GM19372 (cell line): ENCODE results near the gene AOAH.
A peak's percentile ranks its signal among the peaks of the same experiment; 100 is the strongest.
"Not testable (repeated sequence)": the region's sequence is repeated elsewhere in the genome, so short reads cannot be mapped to it uniquely, and the experiment has no call there.

Experiments
- ATAC-seq: cut with Tn5 transposase; IDR thresholded peaks from one replicate; pipeline ENCODE4 v1.9.1; 2021; ENCODE audit warnings: mild to moderate bottlenecking, low read depth, moderate library complexity; ENCODE audit not compliant: unreplicated experiment

AOAH gene

DNA sequence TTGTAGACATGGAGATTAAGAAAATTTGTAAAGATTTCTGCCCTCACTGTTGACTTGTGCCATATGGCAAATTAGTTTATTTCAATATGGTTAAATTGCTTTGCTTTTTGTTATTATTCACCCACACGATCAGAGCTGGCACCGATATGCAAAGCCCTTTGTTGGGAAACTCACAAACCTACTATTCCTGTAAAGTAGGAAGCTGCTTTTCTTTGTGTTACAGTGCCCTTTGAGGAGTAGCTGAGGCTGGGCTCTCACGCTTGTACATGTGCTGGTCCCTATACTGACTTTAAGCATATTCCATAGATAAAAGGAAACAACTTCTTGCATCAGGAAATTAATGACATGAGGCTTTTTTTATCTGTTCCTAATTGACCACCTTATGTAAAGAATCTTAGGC lies 17.6 kb upstream of the AOAH start:
- no peak for ATAC-seq

DNA sequence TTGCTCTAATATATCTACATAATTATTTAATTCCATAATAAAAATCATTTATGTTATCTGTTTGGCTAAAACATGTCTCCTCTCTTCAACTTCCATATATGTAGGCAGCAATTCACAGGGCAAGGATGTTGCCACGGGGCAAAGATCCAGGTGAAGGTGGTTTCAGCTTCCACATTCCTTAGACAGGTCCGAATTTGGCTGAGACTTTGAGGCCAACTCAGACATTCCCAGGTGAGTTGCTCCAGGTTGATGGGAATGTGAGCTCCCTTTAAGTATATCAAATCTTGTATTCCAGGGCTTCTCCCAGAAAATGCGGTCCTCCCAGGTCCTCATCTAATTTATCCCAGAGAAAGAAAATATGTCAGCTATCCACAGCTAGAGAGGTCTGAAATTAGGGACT lies 15.1 kb upstream of the AOAH start:
- ATAC-seq: no peak

DNA sequence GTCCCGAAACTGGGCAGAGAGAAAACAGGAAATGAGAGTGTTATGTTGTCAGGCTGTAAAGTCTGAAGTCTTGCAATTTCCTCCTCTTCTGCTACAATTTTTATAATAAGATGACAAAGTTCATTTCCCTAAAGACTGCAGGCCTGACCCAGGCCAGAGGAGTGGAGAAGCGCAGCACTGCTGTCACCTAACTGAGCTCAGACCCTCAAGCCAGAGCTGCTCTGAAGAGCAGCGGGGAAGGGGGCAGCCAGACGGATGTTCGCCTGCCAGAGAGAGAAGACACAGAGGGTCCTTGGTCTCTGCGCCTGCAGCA lies 12.6 kb upstream of the AOAH start:
- ATAC-seq: peak; percentile 84

DNA sequence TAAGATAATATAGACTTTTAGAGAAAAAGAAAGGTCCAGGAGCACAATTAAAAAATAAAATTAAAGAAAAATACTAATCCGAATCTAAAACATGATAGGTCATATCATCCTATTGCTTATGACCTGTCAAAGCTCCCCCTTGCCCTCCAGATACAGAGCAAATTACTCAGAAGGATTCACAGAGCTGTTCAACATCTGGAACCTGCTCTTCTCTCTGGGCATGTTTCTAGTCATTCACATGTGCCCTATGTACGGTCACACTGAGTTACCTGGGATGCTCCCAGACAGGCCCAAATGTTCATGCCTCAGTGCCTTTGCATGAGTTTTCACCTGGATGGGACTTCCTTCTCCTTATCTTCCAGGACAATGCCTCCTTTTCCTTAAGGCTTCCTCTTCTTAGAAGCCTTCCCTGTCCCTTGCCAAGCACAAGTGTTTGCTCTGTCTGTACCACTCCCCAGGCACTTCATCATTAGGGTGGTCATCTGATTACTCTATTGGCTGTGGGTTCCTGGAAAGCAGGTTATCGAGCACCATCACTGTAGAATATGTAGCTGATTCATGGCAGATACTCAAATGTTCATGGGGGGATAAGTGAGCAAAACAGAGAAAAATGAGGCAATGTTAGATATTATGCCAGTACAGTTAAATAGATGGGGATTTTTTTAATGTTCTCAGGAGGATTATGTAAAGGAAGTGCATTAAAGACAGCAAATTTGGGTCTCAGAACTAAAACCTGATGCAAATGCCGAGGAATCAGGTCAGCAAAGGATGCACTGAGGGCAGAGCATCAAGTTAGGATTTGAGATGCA lies 12.0 kb upstream of the AOAH start:
- ATAC-seq: no peak

DNA sequence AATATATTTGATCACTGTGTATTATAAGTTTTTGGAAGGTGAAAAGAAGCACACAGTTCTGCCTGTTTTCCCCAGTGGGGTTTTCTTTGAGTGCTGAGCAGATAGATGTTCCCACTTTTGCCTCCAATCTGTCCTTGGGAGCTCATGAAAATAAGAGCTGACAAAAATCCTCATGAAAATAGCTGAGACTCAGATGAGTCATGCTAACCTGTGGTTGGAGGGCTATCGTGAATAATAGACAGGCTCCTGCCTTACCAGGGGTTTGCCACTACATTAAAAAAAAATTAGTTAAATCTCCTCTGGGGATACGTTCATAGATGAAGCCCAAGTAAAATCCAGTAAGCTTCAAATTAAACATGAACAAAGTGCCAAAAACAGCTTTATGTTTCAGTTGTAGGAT lies 10.9 kb upstream of the AOAH start:
- no peak for ATAC-seq

DNA sequence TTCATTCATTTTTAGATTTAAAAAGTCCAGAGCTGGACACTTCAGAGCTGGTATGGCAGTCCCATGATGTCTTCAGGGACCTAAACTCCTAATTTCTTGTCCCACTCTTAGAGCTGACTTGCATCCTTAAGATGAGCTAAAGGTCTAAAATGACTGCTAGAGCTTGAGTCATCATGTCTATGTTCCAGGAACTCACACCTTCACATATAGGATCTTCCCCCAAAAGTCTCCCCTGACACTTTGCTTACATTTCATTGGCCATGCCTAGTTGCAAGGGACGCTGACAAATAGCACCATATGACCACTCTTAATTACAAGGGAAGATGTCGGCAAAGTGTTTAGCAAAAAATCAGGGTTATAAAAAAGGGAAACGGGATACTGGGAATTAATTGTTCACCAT lies 10.4 kb upstream of the AOAH start:
- no peak for ATAC-seq

DNA sequence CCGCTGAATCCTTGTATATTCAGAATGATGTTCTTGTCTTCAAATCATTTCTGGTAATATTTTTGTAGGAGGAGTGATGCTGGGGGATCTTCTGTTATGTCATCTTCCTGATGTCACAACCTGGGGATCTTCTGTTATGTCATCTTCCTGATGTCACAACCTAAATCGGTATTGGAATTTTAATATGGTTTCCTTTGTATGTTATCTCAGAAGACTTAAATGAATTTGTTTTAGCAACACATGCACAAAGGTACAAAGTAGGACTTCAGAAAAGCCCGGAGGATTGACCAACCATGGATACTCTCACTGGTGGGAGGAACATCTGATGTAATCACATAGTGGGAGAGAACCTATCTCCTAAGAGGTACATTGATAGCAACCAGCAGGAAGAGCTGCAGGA lies 9.1 kb upstream of the AOAH start:
- no peak for ATAC-seq

DNA sequence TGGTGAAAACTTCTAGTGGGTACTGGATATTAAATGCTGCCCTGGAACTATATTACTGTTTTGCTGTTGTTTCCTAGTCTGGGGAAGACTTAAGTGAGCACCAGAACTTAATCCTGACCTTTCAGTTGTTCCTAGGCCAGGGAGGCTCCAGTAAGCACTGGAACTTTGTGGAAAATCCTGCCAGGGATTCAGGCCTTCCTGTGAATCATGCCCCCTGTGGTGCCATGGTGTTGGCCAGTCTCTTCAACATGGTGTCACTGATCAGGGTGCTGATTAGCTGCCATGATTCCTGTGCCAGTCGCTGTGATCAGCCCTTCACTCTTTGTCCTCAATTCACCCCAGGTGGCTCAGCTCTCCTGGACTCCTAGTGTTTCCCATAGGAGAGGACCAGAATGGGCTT lies 8.5 kb upstream of the AOAH start:
- no peak for ATAC-seq

DNA sequence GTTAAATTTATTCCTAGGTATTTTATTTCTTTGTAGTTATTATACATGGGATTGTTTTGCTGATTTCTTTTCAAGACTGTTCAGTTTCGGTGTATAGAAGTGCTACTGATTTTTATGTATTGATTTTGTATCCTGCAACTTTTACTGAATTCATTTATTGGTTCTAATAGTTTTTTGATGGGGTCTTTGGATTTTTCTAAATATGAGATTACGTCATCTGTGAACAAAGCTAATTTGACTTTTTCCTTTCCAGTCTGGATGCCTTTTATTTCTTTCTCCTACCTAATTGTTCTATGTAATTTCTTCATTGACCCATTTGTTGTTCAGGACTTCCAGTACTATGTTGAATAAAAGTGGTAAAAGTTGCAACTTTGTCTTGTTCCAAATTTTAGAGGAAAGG lies 5.8 kb upstream of the AOAH start:
- no peak for ATAC-seq

DNA sequence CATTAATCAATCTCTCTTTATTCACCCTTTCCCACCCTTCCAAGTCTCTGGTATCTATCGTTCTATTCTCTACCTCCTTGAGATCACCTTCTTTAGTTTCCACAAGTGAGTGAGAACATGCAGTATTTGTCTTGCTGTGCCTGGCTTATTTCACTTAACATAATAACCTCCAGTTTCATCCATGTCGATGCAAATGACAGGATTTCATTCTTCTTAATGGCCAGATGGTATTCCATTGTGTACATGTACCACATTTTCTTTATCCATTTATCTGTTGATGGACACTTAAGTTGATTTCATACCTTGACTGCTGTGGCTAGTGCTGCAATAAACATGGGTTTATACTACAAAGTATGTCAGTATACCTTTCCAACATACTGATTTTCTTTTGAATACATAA lies 3.8 kb upstream of the AOAH start:
- no peak for ATAC-seq

DNA sequence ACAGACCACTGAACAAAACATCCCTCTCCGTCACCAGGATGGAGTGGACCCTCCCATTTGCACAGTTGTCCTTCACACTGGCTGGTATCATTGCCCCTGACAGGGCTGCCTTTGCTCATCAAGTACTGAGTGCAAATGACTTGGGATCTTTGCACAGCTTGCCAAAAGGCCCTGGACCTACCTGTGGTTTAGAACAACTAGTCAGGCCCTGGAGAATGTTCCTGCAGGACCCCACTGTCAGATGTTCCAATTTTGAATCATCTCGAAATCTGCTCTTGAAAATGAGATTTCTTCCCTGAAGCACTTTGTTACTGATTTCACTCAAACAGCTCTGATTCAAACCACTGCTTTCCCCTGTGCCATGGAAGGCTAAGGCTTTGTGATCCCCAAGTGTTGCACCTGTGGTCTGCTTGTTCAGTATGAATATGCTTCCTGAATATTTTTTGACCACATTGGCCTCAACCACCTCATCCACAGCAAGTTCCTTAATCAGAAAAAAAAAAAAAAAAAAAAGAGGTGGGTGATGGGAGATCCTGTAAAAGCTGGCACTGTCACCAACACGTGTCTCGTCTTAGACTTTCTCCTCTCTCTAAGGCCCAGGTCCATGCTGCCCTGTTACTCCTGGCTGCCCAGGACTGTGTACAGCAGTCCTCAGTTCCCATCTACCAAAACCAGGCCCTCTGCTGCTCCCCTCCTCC lies 2.7 kb upstream of the AOAH start:
- no peak for ATAC-seq

DNA sequence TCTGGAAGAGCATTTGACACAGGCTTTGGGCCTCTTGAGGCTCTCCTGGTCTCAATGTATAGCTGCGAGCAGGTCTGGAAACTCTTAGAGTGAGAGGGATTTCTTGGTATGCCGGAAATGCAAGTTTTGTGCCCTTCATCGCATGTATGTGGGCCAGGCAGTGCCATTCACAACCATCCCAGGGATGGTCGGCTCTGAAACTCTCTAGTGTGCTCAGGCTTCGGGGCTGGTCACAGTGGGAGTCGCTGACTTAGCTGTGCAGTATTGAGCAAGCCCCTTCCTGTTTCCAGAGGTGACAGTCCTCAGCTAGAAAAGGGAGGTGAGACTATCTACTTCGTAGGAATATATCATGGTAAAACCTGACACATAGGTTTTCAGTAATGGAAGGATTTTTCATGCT lies 2.0 kb upstream of the AOAH start:
- no peak for ATAC-seq

DNA sequence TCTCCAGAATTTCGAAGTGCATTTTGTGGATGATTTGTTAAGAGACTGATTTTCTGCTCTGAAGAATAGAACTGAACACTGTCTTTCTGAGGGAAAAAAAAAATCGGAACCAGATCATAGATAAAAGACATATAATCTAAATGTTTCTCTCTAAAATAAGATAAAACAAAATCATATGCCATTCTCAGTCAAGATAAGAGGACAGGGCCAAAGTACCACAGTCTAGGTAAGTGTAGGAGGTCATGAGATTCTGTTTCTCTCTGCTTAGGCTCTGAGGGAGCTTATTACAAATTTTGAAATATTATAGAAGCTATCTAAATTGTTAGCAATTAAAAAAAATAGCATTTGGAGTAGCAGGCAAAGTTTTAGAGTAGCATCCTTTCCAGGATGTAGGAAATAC lies 702 bp upstream of the AOAH start:
- no peak for ATAC-seq

DNA sequence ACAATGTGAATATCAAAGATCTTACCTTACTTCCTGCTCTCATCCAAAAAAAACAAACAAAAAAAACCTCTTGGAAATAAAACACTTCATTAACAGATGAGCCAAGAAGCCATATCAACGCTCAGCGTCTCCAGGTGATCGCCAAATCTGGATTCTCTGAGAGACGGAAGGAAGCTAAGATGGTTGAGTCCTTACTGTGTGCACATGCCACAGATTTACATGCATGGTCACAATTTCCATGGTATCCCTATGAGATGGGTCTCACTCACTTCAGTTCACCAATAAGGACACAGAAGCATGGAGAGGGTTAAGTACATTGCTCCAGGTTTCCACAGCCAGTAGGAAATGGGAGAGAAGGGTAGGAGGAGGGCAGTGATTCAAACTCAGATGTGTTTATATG lies 1.0 kb downstream of the AOAH start:
- no peak for ATAC-seq

DNA sequence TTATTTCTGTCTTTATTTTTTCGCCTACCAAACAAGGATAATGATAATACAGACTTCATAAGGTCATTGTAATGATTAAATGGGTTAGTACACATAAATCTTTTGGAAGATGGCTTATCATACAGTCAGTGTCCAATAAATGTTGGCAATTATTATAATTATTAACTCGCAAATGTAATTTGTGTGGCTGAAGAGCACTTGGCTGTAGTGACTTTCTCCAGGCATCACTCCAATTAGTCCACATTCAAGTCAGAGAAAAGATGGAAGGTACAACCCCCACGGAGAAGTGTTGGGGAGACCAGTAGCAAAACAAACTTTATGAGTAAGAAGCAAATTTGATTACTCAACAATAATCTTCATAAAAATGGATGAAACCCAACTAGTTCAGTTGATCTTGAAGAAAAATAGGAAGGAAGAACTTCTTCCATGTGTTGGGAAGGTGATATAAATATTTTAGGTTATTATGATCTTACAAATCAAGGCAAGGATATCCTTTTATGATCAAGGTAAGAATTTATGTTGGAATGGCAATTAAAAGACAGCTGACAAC lies 5.1 kb downstream of the AOAH start:
- no peak for ATAC-seq

DNA sequence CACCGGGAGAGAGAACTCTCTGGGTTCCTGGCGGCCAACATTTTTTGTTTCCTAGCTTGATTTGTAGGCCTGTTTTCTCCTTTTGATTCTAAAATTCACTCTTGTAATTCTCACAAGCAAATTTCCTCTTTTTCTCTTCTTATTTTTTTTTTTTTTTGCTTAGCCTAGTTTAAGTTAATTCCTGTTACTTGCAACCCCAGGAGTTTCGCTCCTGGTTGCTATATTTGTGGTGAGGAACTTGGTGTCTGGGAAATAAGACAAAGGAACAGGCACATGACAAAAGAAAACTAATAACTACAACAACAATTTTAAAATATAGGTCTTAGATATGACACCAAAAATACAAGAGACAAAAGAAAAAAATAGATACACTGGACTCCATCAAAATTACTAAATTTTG lies 6.7 kb downstream of the AOAH start:
- ATAC-seq: no peak

DNA sequence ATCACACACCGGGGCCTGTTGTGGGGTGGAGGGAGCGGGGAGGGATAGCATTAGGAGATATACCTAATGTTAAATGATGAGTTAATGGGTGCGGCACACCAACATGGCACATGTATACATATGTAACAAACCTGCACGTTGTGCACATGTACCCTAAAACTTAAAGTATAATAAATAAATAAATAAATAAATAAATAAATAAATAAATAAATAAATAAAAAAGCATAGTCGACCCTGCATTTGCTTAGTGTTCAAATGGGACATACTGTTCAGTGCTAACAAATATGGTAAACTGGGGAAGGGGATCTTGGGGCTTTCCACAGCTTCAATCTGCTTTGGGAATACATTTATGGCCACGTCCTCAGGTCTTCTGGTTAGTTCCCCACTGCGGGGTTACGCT lies 7.5 kb downstream of the AOAH start:
- ATAC-seq: not testable (repeated sequence)

DNA sequence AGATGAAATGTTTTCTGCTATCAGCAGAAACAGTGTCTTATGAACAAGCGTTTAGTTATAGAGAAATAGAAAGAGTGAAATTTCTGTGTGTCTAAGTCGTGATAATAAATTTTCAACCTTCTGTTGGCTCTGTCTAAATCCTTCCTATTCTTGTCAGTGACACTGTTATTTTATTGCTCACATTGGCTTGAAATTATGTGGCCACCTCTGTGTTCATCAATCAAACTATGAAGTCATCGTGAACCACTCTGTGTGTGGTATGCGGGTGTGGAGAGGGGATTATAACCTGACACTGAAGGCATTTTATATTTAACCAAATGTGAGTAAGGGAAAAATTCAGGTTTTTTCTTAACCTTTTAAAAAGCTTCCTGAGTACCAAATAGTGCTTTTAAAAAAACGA lies 12.3 kb downstream of the AOAH start:
- ATAC-seq: no peak

DNA sequence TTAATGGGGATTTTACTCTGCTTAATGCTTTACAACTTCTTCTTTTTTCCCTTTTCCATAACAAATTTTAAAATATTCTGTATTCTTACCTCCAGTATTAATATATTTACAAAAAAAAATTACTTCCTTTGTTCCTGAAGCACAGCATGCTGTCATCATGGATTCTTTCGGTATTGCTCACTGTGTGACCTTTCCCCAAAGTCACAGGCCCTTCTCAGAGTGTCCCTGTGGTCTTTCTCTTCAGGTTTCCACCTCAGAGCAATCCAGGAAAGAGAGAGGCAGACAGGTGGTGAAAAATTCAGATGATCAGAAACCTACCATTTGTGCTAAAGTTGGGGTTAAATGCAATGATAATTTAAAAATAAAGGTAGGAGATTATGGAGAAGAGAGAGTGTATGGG lies 13.0 kb downstream of the AOAH start:
- ATAC-seq: no peak

DNA sequence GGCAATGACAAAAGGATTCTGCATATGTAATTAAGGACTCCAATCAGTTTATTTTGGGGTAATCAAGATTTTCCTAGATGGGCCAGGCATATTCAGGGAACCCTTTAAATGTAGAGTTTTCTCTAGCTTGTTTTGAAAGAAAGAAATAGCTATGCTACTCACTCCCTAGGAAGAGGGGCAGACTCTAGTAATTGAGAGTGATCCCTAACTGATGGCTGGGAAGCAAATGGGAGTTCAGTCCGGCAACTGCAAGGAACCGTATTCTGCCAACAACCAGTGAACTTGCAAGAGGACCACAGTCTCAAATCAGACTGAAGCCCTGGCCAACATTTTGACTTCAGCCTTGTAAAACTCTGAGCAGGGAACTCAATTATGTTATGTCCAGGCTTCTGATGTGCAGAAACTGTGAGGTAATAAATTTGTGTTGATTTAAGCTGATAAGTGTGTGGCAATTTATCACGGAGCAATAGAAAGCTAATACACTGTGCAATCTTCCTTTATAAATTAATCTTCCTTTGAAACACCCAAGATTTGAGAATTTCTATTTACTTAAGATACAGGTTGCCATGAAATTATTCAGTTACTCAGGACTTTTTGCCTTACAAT lies 14.0 kb downstream of the AOAH start:
- no peak for ATAC-seq

DNA sequence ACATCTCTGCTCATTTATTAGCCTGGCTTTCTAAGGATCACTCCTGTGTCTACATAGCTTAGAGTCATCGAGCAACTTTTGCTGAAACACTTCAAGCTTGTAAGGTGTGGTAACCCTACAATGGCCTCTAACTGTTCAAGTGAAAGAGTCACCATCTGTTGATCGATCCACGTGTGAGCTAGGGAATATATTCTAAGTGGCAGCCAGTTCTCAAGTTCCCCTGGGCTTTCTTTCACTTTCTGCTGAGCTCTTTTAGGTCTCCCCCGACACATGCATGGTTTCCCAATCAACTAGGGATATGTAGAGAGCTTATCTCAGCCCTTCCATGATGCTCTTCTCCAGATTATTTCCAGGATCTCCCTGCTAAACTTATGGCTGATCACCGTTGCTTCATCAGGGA lies 15.5 kb downstream of the AOAH start:
- ATAC-seq: no peak

DNA sequence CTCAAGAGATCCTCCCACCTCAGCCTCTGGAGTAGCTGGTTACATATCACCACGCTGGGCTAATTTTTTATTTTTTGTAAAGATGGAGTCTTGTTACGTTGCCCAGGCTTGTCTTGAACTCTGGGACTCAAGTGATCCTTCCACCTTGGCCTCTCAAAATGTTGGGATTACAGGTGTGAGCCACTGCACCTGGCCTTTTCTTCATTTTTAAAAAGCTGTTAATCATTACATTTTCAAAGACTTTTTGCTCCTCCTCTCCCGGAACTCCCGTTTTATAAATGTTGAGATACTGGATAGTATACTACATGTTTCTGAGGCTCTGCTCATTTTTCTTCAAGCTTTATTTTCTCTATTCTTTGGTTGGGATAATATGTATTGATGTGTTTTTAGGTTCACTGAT lies 16.4 kb downstream of the AOAH start:
- no peak for ATAC-seq
